Neural crest cell (in vitro differentiated cells): ENCODE data around the gene NR5A2. TPM values are rescaled to one million over a fixed set of nuclear protein-coding genes. Genes with fewer than 3 reads are reported as not detected.

Source experiments
- DNase-seq: peaks from one replicate; pipeline ENCODE4 v3.0.0; 2021; ENCODE audit warnings: low read depth, mixed read lengths, low spot score
- H3K27ac Mint-ChIP-seq: one replicate; pipeline ENCODE4 v1.8.0; 2021; ENCODE audit warnings: mild to moderate bottlenecking, mixed read lengths; ENCODE audit not compliant: unreplicated experiment
- H3K27me3 Mint-ChIP-seq: 2 replicates; pipeline ENCODE4 v1.8.0; 2021; ENCODE audit warnings: low read depth, mild to moderate bottlenecking, mixed read lengths
- H3K36me3 Mint-ChIP-seq: 2 replicates; pipeline ENCODE4 v1.8.0; 2021; ENCODE audit warnings: low read depth, mild to moderate bottlenecking, mixed read lengths
- H3K4me1 Mint-ChIP-seq: 2 replicates; pipeline ENCODE4 v1.8.0; 2021; ENCODE audit warnings: mixed read lengths
- H3K4me3 Mint-ChIP-seq: one replicate; pipeline ENCODE4 v1.8.0; 2021; ENCODE audit warnings: mild to moderate bottlenecking, mixed read lengths
- H3K9me3 Mint-ChIP-seq: 2 replicates; pipeline ENCODE4 v1.8.0; 2021; ENCODE audit warnings: mixed read lengths
- CTCF ChIP-seq: fragments of 200-600 bp; sonication (generic); conservative IDR thresholded peaks from 2 replicates; pipeline ENCODE4 v1.5.0; 2021; ENCODE audit warnings: antibody characterized with exemption, mild to moderate bottlenecking
- total RNA-seq: library from RNA; stranded (reverse); gene quantifications from 2 replicates; pipeline ENCODE4 v1.2.1, GENCODE V29; 2021

NR5A2 gene
- total RNA-seq, 1 donor from 2014 or later, result not detected

GRCh38 chr1:200146100-200146499 lies 118.6 kb downstream of the NR5A2 start:
- Mint-ChIP-seq H3K27ac (no peak overlapping the region), H3K36me3 (no peaks in the 10 kb centered on the region), H3K9me3 (no peaks in the 10 kb centered on the region), H3K4me1 (peaks cover 13% of the 10 kb centered on the region), H3K27me3 (no peaks in the 10 kb centered on the region), H3K4me3 (no peak overlapping the region)
- no peak for TF ChIP-seq CTCF
- DNase-seq, result no peak

- DNase-seq, result no peak
- no peaks in the 10 kb centered on the region for H3K9me3 Mint-ChIP-seq
- no peak for TF ChIP-seq CTCF
- H3K27me3 Mint-ChIP-seq, result no peaks in the 10 kb centered on the region
- H3K27ac Mint-ChIP-seq, result no peak overlapping the region
- H3K36me3 Mint-ChIP-seq, result no peaks in the 10 kb centered on the region
- H3K4me1 Mint-ChIP-seq, result peaks cover 14% of the 10 kb centered on the region
- H3K4me3 Mint-ChIP-seq, result no peak overlapping the region
Observed at GRCh38 chr1:200147094-200147493, 119.6 kb downstream of the NR5A2 start.

- H3K4me3 Mint-ChIP-seq, result no peak overlapping the region
- DNase-seq, result no peak
- H3K36me3 Mint-ChIP-seq, result no peaks in the 10 kb centered on the region
- H3K27me3 Mint-ChIP-seq, result no peaks in the 10 kb centered on the region
- no peak overlapping the region for H3K27ac Mint-ChIP-seq
- TF ChIP-seq CTCF, result no peak
- no peaks in the 10 kb centered on the region for H3K9me3 Mint-ChIP-seq
- peaks cover 14% of the 10 kb centered on the region for H3K4me1 Mint-ChIP-seq
Observed at GRCh38 chr1:200147742-200148141, 120.2 kb downstream of the NR5A2 start.

- H3K27ac Mint-ChIP-seq, result no peak overlapping the region
- no peaks in the 10 kb centered on the region for H3K36me3 Mint-ChIP-seq
- H3K27me3 Mint-ChIP-seq, result no peaks in the 10 kb centered on the region
- DNase-seq, result no peak
- no peak overlapping the region for H3K4me3 Mint-ChIP-seq
- H3K4me1 Mint-ChIP-seq, result peaks cover 14% of the 10 kb centered on the region
- H3K9me3 Mint-ChIP-seq, result no peaks in the 10 kb centered on the region
- TF ChIP-seq CTCF, result no peak
Observed at GRCh38 chr1:200150006-200150405, 122.5 kb downstream of the NR5A2 start.

- H3K36me3 Mint-ChIP-seq, result no peaks in the 10 kb centered on the region
- no peaks in the 10 kb centered on the region for H3K27me3 Mint-ChIP-seq
- no peak overlapping the region for H3K4me3 Mint-ChIP-seq
- no peak for DNase-seq
- peaks cover 14% of the 10 kb centered on the region for H3K4me1 Mint-ChIP-seq
- H3K27ac Mint-ChIP-seq, result no peak overlapping the region
- TF ChIP-seq CTCF, result no peak
- no peaks in the 10 kb centered on the region for H3K9me3 Mint-ChIP-seq
Observed at GRCh38 chr1:200150721-200151120, 123.2 kb downstream of the NR5A2 start.

GRCh38 chr1:200152336-200152735 lies 124.8 kb downstream of the NR5A2 start:
- H3K4me3 Mint-ChIP-seq, result no peak overlapping the region
- no peaks in the 10 kb centered on the region for H3K36me3 Mint-ChIP-seq
- H3K4me1 Mint-ChIP-seq, result peaks cover 10% of the 10 kb centered on the region
- DNase-seq, result no peak
- no peak for TF ChIP-seq CTCF
- no peaks in the 10 kb centered on the region for H3K9me3 Mint-ChIP-seq
- no peak overlapping the region for H3K27ac Mint-ChIP-seq
- H3K27me3 Mint-ChIP-seq, result no peaks in the 10 kb centered on the region
